GM20000 (cell line): Measurements from ENCODE around the gene TMEM151A.

Source experiments
- DNase-seq: peaks from one replicate; pipeline ENCODE4 v3.0.0; 2012; ENCODE audit warnings: low spot score
- CTCF ChIP-seq: IDR thresholded peaks from 2 replicates; pipeline ENCODE4 v1.5.1; 2012; ENCODE audit warnings: mild to moderate bottlenecking, control low read depth; ENCODE audit errors: extremely low read depth, missing control alignments

Gene TMEM151A

GRCh38 chr11:66287211-66287888, 4.3 kb upstream of the TMEM151A start:
- TF ChIP-seq CTCF: no peak
- no peak for DNase-seq

GRCh38 chr11:66287889-66288670, 3.6 kb upstream of the TMEM151A start:
- DNase-seq: peak; percentile 37

GRCh38 chr11:66288671-66289547, 2.8 kb upstream of the TMEM151A start, which contains the start of gene YIF1A:
Gene YIF1A (minus strand): TSS chr11:66289143. CDS start chr11:66288985, 158 bp downstream.
- no peak for TF ChIP-seq CTCF
- DNase-seq: peak; percentile 100

More at GRCh38 chr11:66287889-66288670, 3.6 kb upstream of the TMEM151A start:
- no peak for TF ChIP-seq CTCF

- DNase-seq: peak; percentile 94
- TF ChIP-seq CTCF: no peak
Measured at GRCh38 chr11:66289548-66290329, 2.0 kb upstream of the TMEM151A start.

- DNase-seq: no peak
- TF ChIP-seq CTCF: no peak
Measured at GRCh38 chr11:66290330-66290621, 1.4 kb upstream of the TMEM151A start.

- no peak for DNase-seq
- no peak for TF ChIP-seq CTCF
Measured at GRCh38 chr11:66291303-66291705, 390 bp upstream of the TMEM151A start.
